ENCODE results near the gene PLS1.

PLS1 gene

GRCh38 chr3:142641504-142641903 lies 45.3 kb downstream of the PLS1 start:
- no peak for DNase-seq (ENCODE audit: low spot score)

- no peak for DNase-seq (ENCODE audit: low spot score)
These were observed 46.8 kb downstream of the PLS1 start for GRCh38 chr3:142642956-142643355.

- no peak for DNase-seq (ENCODE audit: low spot score)
These were observed 48.3 kb downstream of the PLS1 start for GRCh38 chr3:142644502-142644901.

GRCh38 chr3:142645236-142645793 lies 49.1 kb downstream of the PLS1 start:
- DNase-seq (ENCODE audit: low spot score), result peak; percentile 8

GRCh38 chr3:142646020-142646785 lies 50.0 kb downstream of the PLS1 start:
- no peak for DNase-seq (ENCODE audit: low spot score)

- no peak for DNase-seq (ENCODE audit: low spot score)
These were observed 51.7 kb downstream of the PLS1 start for GRCh38 chr3:142647856-142648255.

GRCh38 chr3:142648950-142649349 lies 52.8 kb downstream of the PLS1 start:
- no peak for DNase-seq (ENCODE audit: low spot score)

GRCh38 chr3:142650001-142650693 lies 54.0 kb downstream of the PLS1 start:
- DNase-seq (ENCODE audit: low spot score), result no peak

GRCh38 chr3:142651711-142652110 lies 55.5 kb downstream of the PLS1 start:
- no peak for DNase-seq (ENCODE audit: low spot score)

- no peak for DNase-seq (ENCODE audit: low spot score)
These were observed 56.7 kb downstream of the PLS1 start for GRCh38 chr3:142652826-142653292.

GRCh38 chr3:142656575-142656974 lies 60.4 kb downstream of the PLS1 start:
- no peak for DNase-seq (ENCODE audit: low spot score)

- DNase-seq (ENCODE audit: low spot score), result no peak
These were observed 60.8 kb downstream of the PLS1 start for GRCh38 chr3:142657033-142657432.

GRCh38 chr3:142660383-142660782 lies 64.2 kb downstream of the PLS1 start:
- DNase-seq (ENCODE audit: low spot score), result no peak

- DNase-seq (ENCODE audit: low spot score), result no peak
These were observed 64.7 kb downstream of the PLS1 start for GRCh38 chr3:142660893-142661292.

- DNase-seq (ENCODE audit: low spot score), result no peak
These were observed 67.7 kb downstream of the PLS1 start for GRCh38 chr3:142663865-142664264.

- DNase-seq (ENCODE audit: low spot score), result no peak
These were observed 68.1 kb downstream of the PLS1 start for GRCh38 chr3:142664311-142664710.

GRCh38 chr3:142664819-142665218 lies 68.6 kb downstream of the PLS1 start:
- no peak for DNase-seq (ENCODE audit: low spot score)

GRCh38 chr3:142670120-142670519 lies 73.9 kb downstream of the PLS1 start:
- no peak for DNase-seq (ENCODE audit: low spot score)

GRCh38 chr3:142676151-142676550 lies 80.0 kb downstream of the PLS1 start:
- no peak for DNase-seq (ENCODE audit: low spot score)

GRCh38 chr3:142680710-142681109 lies 84.5 kb downstream of the PLS1 start:
- no peak for DNase-seq (ENCODE audit: low spot score)

GRCh38 chr3:142690613-142691012 lies 94.4 kb downstream of the PLS1 start:
- no peak for DNase-seq (ENCODE audit: low spot score)

GRCh38 chr3:142691527-142691926 lies 95.3 kb downstream of the PLS1 start:
- DNase-seq (ENCODE audit: low spot score), result no peak

Data from AG08396 (cell line).